OCI-LY3 (cell line): ENCODE results near the gene PRMT2.
"Not testable (repeated sequence)": the region's sequence is repeated elsewhere in the genome, so short reads cannot be mapped to it uniquely, and the experiment has no call there.

ENCODE experiments used
- EZH2phosphoT487 ChIP-seq: fragments of 200-600 bp; shearing (Covaris generic); IDR thresholded peaks from 2 replicates; pipeline ENCODE4 v1.6.1; 2018; ENCODE audit warnings: antibody characterized with exemption, mixed run types, low read depth
- TF ChIP-seq, protein P1 (sequence below): fragments of 200-600, 300-600 bp; sonication (generic); IDR thresholded peaks from 2 replicates; pipeline ENCODE4 v1.5.1; 2014; ENCODE audit warnings: antibody characterized with exemption, low read length, low read depth

DNA sequence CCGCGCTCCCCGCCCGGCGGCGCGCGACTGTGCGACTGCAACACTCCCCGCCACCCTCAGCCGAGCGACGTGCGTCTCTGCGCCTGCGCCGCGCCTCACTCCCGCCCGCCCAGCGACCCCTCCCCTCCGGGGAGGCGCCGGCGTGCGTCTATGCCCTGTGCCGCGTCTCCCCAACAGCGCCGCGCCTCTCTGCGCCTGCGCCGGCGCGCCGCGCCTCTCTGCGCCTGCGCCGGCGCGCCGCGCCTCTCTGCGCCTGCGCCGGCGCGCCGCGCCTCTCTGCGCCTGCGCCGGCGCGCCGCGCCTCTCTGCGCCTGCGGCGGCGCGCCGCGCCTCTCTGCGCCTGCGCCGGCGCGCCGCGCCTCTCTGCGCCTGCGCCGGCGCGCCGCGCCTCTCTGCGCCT, 63.2 kb downstream of the PRMT2 start:
- TF ChIP-seq, protein P1, sequence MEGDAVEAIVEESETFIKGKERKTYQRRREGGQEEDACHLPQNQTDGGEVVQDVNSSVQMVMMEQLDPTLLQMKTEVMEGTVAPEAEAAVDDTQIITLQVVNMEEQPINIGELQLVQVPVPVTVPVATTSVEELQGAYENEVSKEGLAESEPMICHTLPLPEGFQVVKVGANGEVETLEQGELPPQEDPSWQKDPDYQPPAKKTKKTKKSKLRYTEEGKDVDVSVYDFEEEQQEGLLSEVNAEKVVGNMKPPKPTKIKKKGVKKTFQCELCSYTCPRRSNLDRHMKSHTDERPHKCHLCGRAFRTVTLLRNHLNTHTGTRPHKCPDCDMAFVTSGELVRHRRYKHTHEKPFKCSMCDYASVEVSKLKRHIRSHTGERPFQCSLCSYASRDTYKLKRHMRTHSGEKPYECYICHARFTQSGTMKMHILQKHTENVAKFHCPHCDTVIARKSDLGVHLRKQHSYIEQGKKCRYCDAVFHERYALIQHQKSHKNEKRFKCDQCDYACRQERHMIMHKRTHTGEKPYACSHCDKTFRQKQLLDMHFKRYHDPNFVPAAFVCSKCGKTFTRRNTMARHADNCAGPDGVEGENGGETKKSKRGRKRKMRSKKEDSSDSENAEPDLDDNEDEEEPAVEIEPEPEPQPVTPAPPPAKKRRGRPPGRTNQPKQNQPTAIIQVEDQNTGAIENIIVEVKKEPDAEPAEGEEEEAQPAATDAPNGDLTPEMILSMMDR: not testable (repeated sequence)
- not testable (repeated sequence) for TF ChIP-seq EZH2phosphoT487
